HepG2 (cell line): Measurements from ENCODE around the gene EXOC6B. TPM values are rescaled to one million over a fixed set of nuclear protein-coding genes. Genes with fewer than 3 reads are reported as not detected.
A peak's percentile ranks its signal among the peaks of the same experiment; 100 is the strongest.

ENCODE experiments used
- DNMT1 ChIP-seq: sonication (generic); formaldehyde crosslinking; IDR thresholded peaks from 2 replicates; pipeline ENCODE4 v1.5.1; 2020; ENCODE audit warnings: mild to moderate bottlenecking, missing genetic modification reagents
- ELF1 ChIP-seq: sonication (generic); formaldehyde crosslinking; IDR thresholded peaks from 2 replicates; pipeline ENCODE4 v1.4.0; 2020; ENCODE audit warnings: missing genetic modification reagents
- HCFC1 ChIP-seq: fragments of 150-350 bp; IDR thresholded peaks from 2 replicates; pipeline ENCODE4 v1.6.1; 2014; ENCODE audit warnings: low read depth, low read length
- KAT2B ChIP-seq: fragments of 150-350 bp; IDR thresholded peaks from 2 replicates; pipeline ENCODE4 v1.6.1; 2014; ENCODE audit warnings: low read depth, low read length, borderline replicate concordance
- MATR3 ChIP-seq: sonication (generic); formaldehyde crosslinking; IDR thresholded peaks from 2 replicates; pipeline ENCODE4 v1.4.0; 2020; ENCODE audit warnings: missing genetic modification reagents
- MED8 ChIP-seq: sonication (generic); formaldehyde crosslinking; IDR thresholded peaks from 2 replicates; pipeline ENCODE4 v1.8.1; 2023; ENCODE audit warnings: mild to moderate bottlenecking, missing genetic modification reagents; ENCODE audit not compliant: insufficient replicate concordance
- NKX3-1 ChIP-seq: sonication (generic); formaldehyde crosslinking; IDR thresholded peaks from 2 replicates; pipeline ENCODE4 v1.5.0; 2020; ENCODE audit warnings: missing genetic modification reagents
- PAF1 ChIP-seq: IDR thresholded peaks from 2 replicates; pipeline ENCODE4 v1.6.1; 2016; ENCODE audit warnings: missing genetic modification reagents, missing compliant biosample characterization
- TCF7L2 ChIP-seq: IDR thresholded peaks from 2 replicates; pipeline ENCODE4 v1.6.1; 2011; ENCODE audit warnings: mild to moderate bottlenecking, low read depth, low read length, moderate library complexity
- WIZ ChIP-seq: sonication (generic); formaldehyde crosslinking; IDR thresholded peaks from 2 replicates; pipeline ENCODE4 v1.5.1; 2020; ENCODE audit warnings: mild to moderate bottlenecking, missing genetic modification reagents
- ZKSCAN1 ChIP-seq: fragments of 150-350 bp; IDR thresholded peaks from 2 replicates; pipeline ENCODE4 v1.6.1; 2014; ENCODE audit warnings: low read length
- ZNF432 ChIP-seq: sonication (generic); formaldehyde crosslinking; IDR thresholded peaks from 2 replicates; pipeline ENCODE4 v1.5.0; 2020; ENCODE audit warnings: missing genetic modification reagents, mild to moderate bottlenecking, borderline replicate concordance
- ZNF607 ChIP-seq: sonication (generic); formaldehyde crosslinking; IDR thresholded peaks from 2 replicates; pipeline ENCODE4 v1.5.1; 2020; ENCODE audit warnings: missing genetic modification reagents, mild to moderate bottlenecking, borderline replicate concordance
- ZNF660 ChIP-seq: sonication (generic); formaldehyde crosslinking; IDR thresholded peaks from 2 replicates; pipeline ENCODE4 v1.5.1; 2020; ENCODE audit warnings: mild to moderate bottlenecking, low read depth, missing genetic modification reagents, borderline replicate concordance
- ZSCAN22 ChIP-seq: sonication (generic); formaldehyde crosslinking; IDR thresholded peaks from 2 replicates; pipeline ENCODE4 v1.4.0; 2020; ENCODE audit warnings: mild to moderate bottlenecking, missing genetic modification reagents
- polyA plus RNA-seq, 8 experiments: library from polyadenylated mRNA; depleted of rRNA in 3 of 8; stranded (reverse) in 7 of 8; unstranded in 1 of 8; fragments of >200 nt; fragmentation: Illumina TruSeq in 4 of 8; extraction: Trizol in 4 of 8; gene quantifications; 2 replicates each; pipeline versions ENCODE4 v1.2.1 to v1.2.3, GENCODE V29; 2011 to 2016; ENCODE audit warnings: low read depth in 4 of 8, missing spikeins in 1 of 8, mixed read lengths in 1 of 8; ENCODE audit not compliant: insufficient read depth in 1 of 8
- total RNA-seq, 5 experiments: library from RNA; depleted of rRNA; stranded (reverse); fragments of >200 nt; fragmentation: Illumina TruSeq; extraction: Trizol; gene quantifications; 2 replicates each; pipeline ENCODE4 v1.2.3, GENCODE V29; 2016; ENCODE audit warnings: low read depth in 1 of 5
- TF ChIP-seq, protein P1 (sequence below): sonication (generic); formaldehyde crosslinking; IDR thresholded peaks from 2 replicates; pipeline ENCODE4 v1.9.0; 2022; ENCODE audit warnings: low read depth, missing genetic modification reagents
- TF ChIP-seq, protein P2 (sequence below): sonication (generic); formaldehyde crosslinking; IDR thresholded peaks from 2 replicates; pipeline ENCODE4 v1.8.0; 2022; ENCODE audit warnings: mild to moderate bottlenecking, missing genetic modification reagents; ENCODE audit not compliant: insufficient replicate concordance
- TF ChIP-seq, protein P3 (sequence below): sonication (generic); formaldehyde crosslinking; IDR thresholded peaks from 2 replicates; pipeline ENCODE4 v1.4.0; 2020; ENCODE audit warnings: missing genetic modification reagents
- TF ChIP-seq, protein P4 (sequence below): sonication (generic); formaldehyde crosslinking; IDR thresholded peaks from 2 replicates; pipeline ENCODE4 v1.8.1; 2023; ENCODE audit warnings: mild to moderate bottlenecking, moderate library complexity, missing genetic modification reagents
- TF ChIP-seq, protein P5 (sequence below): sonication (generic); formaldehyde crosslinking; IDR thresholded peaks from 2 replicates; pipeline ENCODE4 v1.5.1; 2020; ENCODE audit warnings: missing genetic modification reagents, mild to moderate bottlenecking, borderline replicate concordance

Gene EXOC6B
- total and polyA plus RNA-seq, 2 of the 13 experiments (the other 11 are each of a cell fraction or from before 2014, with no cell fraction given) = 9.1 to 15.9 TPM

DNA sequence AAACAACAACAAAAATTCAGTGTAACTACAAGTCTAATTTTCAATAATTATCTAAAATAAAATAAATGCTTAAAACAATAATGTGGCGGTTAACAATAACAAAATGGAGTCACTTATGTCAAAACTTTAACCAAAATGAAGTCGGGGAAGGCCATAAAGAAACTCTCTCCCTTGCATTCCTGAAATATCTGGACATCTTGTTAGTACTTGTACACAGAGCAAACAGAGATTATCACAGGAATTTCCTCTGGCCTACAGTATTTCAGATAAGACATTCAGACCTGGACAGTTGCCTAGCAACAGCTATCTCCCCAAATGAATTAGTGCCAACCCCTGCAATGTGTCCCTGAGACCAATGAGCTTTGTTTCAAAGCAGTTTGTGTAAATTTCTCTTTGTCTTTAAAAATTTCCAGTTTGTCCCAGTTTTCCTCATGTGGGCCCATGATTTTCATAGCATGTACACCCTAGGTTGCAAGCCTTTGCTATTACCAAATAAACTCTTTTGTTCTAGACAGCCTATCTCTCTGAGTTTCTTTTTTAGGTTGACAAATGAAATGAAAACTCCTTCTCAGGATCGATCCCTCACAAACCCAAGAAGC is 68.6 kb downstream of the EXOC6B start (continued):
- TF ChIP-seq ZNF607 (CRISPR knock-in tag) = no peak
- no peak for TF ChIP-seq ZNF660 (CRISPR knock-in tag)
- no peak for TF ChIP-seq PAF1
- no peak for TF ChIP-seq ZSCAN22 (CRISPR knock-in tag)
- TF ChIP-seq HCFC1 = no peak
- TF ChIP-seq, protein P1, sequence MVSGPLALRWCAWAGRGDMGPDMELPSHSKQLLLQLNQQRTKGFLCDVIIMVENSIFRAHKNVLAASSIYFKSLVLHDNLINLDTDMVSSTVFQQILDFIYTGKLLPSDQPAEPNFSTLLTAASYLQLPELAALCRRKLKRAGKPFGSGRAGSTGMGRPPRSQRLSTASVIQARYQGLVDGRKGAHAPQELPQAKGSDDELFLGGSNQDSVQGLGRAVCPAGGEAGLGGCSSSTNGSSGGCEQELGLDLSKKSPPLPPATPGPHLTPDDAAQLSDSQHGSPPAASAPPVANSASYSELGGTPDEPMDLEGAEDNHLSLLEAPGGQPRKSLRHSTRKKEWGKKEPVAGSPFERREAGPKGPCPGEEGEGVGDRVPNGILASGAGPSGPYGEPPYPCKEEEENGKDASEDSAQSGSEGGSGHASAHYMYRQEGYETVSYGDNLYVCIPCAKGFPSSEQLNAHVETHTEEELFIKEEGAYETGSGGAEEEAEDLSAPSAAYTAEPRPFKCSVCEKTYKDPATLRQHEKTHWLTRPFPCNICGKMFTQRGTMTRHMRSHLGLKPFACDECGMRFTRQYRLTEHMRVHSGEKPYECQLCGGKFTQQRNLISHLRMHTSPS = no peak
- TF ChIP-seq, protein P2, sequence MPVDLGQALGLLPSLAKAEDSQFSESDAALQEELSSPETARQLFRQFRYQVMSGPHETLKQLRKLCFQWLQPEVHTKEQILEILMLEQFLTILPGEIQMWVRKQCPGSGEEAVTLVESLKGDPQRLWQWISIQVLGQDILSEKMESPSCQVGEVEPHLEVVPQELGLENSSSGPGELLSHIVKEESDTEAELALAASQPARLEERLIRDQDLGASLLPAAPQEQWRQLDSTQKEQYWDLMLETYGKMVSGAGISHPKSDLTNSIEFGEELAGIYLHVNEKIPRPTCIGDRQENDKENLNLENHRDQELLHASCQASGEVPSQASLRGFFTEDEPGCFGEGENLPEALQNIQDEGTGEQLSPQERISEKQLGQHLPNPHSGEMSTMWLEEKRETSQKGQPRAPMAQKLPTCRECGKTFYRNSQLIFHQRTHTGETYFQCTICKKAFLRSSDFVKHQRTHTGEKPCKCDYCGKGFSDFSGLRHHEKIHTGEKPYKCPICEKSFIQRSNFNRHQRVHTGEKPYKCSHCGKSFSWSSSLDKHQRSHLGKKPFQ (CRISPR knock-in tag) = no peak
- TF ChIP-seq ELF1 (CRISPR knock-in tag) = no peak
- TF ChIP-seq WIZ = no peak
- TF ChIP-seq ZNF432 (CRISPR knock-in tag) = no peak
- no peak for TF ChIP-seq TCF7L2
- TF ChIP-seq NKX3-1 (CRISPR knock-in tag) = 0 out of 2 replicates have a peak, but pooled peaks have one; percentile 3
- TF ChIP-seq DNMT1 = no peak
- TF ChIP-seq MATR3 (CRISPR knock-in tag) = no peak
- TF ChIP-seq, protein P3, sequence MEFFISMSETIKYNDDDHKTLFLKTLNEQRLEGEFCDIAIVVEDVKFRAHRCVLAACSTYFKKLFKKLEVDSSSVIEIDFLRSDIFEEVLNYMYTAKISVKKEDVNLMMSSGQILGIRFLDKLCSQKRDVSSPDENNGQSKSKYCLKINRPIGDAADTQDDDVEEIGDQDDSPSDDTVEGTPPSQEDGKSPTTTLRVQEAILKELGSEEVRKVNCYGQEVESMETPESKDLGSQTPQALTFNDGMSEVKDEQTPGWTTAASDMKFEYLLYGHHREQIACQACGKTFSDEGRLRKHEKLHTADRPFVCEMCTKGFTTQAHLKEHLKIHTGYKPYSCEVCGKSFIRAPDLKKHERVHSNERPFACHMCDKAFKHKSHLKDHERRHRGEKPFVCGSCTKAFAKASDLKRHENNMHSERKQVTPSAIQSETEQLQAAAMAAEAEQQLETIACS (CRISPR knock-in tag) = no peak
- no peak for TF ChIP-seq ZKSCAN1
- TF ChIP-seq, protein P4, sequence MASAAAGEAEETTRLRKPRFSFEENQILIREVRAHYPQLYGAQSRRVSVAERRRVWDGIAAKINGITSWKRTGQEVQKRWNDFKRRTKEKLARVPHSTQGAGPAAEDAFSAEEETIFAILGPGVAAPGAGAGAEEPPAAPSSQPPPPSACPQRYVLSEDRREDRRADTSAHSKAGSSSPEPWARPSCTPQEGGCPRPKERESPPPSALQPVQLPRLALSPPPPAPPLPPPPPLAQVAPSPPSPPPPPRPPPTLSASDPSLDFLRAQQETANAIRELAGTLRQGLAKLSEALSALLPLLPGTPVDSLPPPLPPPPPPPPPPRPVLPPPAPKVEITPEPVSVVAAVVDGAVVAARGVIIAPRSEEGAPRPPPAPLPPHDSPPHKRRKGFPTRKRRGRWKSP = no peak
- TF ChIP-seq KAT2B = no peak
- no peak for TF ChIP-seq MED8 (CRISPR knock-in tag)
- TF ChIP-seq, protein P5, sequence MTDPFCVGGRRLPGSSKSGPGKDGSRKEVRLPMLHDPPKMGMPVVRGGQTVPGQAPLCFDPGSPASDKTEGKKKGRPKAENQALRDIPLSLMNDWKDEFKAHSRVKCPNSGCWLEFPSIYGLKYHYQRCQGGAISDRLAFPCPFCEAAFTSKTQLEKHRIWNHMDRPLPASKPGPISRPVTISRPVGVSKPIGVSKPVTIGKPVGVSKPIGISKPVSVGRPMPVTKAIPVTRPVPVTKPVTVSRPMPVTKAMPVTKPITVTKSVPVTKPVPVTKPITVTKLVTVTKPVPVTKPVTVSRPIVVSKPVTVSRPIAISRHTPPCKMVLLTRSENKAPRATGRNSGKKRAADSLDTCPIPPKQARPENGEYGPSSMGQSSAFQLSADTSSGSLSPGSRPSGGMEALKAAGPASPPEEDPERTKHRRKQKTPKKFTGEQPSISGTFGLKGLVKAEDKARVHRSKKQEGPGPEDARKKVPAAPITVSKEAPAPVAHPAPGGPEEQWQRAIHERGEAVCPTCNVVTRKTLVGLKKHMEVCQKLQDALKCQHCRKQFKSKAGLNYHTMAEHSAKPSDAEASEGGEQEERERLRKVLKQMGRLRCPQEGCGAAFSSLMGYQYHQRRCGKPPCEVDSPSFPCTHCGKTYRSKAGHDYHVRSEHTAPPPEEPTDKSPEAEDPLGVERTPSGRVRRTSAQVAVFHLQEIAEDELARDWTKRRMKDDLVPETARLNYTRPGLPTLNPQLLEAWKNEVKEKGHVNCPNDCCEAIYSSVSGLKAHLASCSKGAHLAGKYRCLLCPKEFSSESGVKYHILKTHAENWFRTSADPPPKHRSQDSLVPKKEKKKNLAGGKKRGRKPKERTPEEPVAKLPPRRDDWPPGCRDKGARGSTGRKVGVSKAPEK = no peak
